DOHH2 (cell line): ENCODE measurements around the gene RAB19.

ENCODE experiments used
- EZH2phosphoT487 ChIP-seq: fragments of 200-600 bp; sonication (generic); IDR thresholded peaks from 2 replicates; pipeline ENCODE4 v1.6.1; 2017; ENCODE audit warnings: borderline replicate concordance, mild to moderate bottlenecking, antibody characterized with exemption, low read length, moderate library complexity, mixed read lengths
- TF ChIP-seq, protein P1 (sequence below): fragments of 200-600 bp; sonication (generic); IDR thresholded peaks from one replicate; pipeline ENCODE4 v1.5.1; 2014; ENCODE audit warnings: antibody characterized with exemption, mild to moderate bottlenecking, low read depth, low read length; ENCODE audit not compliant: poor library complexity, severe bottlenecking

DNA sequence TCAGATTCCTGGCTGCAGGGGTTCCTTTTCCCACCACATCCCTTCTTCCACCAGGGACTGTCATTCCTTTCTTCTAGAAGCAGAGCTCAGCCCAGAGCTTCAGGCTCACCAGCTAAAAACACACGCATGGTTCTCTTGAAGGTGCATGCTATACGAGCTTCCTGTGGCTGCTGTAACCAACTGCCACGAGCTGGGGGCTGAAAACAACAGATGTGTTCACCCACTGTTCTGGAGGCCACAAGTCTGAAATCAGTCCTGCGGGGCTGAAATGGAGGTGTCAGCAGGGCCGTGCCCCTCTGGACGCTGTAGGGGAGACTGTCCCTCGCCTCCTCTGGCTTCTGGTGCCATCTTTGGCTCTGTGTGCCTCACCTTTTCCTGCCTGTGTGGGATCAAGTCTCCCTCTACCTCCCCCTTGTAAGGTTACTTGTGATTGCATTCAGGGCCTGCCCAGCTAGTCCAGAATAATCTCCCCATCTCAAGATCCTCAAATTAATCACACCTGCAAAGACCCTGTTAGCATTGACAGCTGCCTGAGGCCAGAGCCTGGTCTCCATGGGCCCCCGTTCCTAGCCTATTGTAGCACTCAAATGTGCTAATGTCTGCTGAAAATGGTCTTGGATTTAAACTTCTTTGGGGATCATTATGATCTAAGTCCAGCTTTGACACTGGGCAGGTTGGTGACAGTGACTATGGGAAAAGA, 13.7 kb downstream of the RAB19 start:
- TF ChIP-seq, protein P1, sequence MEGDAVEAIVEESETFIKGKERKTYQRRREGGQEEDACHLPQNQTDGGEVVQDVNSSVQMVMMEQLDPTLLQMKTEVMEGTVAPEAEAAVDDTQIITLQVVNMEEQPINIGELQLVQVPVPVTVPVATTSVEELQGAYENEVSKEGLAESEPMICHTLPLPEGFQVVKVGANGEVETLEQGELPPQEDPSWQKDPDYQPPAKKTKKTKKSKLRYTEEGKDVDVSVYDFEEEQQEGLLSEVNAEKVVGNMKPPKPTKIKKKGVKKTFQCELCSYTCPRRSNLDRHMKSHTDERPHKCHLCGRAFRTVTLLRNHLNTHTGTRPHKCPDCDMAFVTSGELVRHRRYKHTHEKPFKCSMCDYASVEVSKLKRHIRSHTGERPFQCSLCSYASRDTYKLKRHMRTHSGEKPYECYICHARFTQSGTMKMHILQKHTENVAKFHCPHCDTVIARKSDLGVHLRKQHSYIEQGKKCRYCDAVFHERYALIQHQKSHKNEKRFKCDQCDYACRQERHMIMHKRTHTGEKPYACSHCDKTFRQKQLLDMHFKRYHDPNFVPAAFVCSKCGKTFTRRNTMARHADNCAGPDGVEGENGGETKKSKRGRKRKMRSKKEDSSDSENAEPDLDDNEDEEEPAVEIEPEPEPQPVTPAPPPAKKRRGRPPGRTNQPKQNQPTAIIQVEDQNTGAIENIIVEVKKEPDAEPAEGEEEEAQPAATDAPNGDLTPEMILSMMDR, result no peak
- TF ChIP-seq EZH2phosphoT487, result no peak
